Fibroblast of the aortic adventitia (primary cell): ENCODE results near the gene OVOL2. TPM values are rescaled to one million over a fixed set of nuclear protein-coding genes. Genes with fewer than 3 reads are reported as not detected.

Experiments used
- DNase-seq: peaks from one replicate; pipeline ENCODE4 v3.0.0-alpha.2; 2010; ENCODE audit warnings: low read depth
- H3K4me3 ChIP-seq: 2 replicates; pipeline ENCODE4 v1.5.1; 2011; ENCODE audit warnings: low read depth, mild to moderate bottlenecking, control low read depth, low read length, moderate library complexity
- CTCF ChIP-seq: IDR thresholded peaks from 2 replicates; pipeline ENCODE4 v1.5.1; 2011; ENCODE audit warnings: mild to moderate bottlenecking, low read length, control low read depth, inconsistent platforms; ENCODE audit not compliant: insufficient read depth
- total RNA-seq: library from RNA; depleted of rRNA; stranded (reverse); fragments of >200 nt; gene quantifications from 2 replicates; pipeline ENCODE4 v1.2.3, GENCODE V29; 2012; ENCODE audit warnings: low replicate concordance

Gene OVOL2
- total RNA-seq, 1 donor: not detected

DNA sequence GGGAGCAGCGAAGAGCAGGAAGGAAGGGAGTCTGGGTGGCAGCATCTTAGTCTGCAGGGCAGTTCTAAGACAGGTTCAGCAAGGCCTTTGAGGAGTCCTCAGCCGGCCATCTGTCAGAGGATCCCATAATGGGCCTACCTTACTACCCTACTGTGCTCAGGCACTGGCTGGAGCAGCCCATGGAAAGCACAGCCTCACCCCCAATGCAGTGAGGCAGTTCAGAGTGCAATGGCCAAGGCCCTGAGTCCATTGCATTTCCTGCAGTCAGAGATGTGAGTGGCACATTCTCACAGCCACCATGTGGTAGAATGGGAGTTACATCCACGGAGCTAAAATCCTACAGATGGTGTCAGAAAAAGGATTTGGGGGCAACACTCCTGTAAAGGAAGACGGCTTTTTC is 19.4 kb upstream of the OVOL2 start:
- no peak for DNase-seq
- TF ChIP-seq CTCF: no peak
- no peak overlapping the region for H3K4me3 ChIP-seq

DNA sequence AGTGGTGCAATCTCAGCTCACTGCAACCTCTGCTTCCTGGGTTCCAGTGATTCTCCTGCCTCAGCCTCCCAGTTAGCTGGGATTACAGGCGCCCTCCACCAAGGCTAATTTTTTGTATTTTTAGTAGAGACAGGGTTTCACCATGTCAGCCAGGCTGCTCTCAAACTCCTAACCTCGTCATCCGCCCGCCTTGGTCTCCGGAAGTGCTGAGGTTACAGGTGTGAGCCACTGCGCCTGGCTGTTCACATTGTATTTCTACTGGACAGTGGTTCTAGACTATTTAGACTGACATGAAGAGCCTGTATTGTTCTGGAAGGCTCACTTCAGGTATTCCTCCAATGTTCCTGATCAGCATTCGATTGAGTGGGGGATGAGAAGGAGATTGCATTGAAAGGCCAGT is 14.8 kb upstream of the OVOL2 start:
- DNase-seq: no peak
- TF ChIP-seq CTCF: no peak
- H3K4me3 ChIP-seq: no peak overlapping the region

DNA sequence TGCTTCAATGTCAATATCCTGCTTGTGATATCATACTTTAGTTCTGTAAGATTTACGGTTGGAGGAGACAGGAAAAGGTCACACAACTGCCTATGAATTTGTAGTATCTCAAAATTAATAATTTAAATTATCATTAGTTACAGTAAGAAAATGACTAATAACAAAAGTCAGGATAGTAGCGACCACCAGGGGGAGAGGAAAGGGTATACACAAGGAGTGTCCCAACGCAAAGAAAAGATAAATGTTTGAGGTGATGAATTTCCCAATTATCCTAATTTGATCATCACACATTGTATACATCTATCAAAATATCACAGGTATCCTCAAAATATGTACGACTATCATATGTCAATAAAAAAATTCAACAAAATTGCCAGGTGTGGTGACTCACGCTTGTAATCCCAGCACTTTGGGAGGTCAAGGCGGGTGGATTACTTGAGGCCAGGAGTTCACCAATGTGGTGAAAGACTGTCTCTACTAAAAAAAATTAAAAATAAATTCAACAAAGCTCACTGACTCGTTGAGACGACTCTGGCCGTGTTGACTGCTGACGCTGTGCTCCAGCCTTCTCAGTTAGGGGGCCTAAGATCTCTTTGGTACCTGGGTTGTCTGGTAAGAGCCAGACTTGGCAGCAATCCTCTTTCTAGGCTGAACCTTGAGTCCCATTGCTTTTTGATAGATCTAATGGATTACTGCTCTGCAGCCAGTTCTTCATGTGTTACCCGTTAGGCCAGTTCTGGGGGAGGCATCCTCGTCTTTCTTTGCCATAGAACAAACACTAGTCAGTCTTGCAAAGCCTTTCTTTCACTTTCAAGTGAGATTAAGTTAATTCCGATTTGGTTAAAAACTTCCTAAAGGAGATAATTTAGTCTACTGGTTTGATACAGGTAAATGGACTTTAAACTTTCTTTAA is 9.0 kb upstream of the OVOL2 start:
- no peak overlapping the region for H3K4me3 ChIP-seq
- peak; percentile 15 for TF ChIP-seq CTCF
- no peak for DNase-seq

GRCh38 chr20:18063676-18064075 is 6.0 kb upstream of the OVOL2 start:
- no peak for TF ChIP-seq CTCF
- no peak for DNase-seq
- no peak overlapping the region for H3K4me3 ChIP-seq

- H3K4me3 ChIP-seq: no peak overlapping the region
- no peak for TF ChIP-seq CTCF
- DNase-seq: no peak
These were observed 1.9 kb upstream of the OVOL2 start for GRCh38 chr20:18059603-18060002.

- no peak for TF ChIP-seq CTCF
- H3K4me3 ChIP-seq: no peak overlapping the region
- no peak for DNase-seq
These were observed 1.1 kb upstream of the OVOL2 start for GRCh38 chr20:18058661-18059467.
